Right atrium auricular region (tissue), 2 donors: ENCODE data around the gene TMOD2. TPM values are rescaled to one million over a fixed set of nuclear protein-coding genes. Genes with fewer than 3 reads are reported as not detected.

Source experiments
- DNase-seq: peaks from one replicate; pipeline ENCODE4 v3.0.0-alpha.2; 2019; ENCODE audit warnings: low spot score
- H3K27ac ChIP-seq, 2 donors: fragments of 200-600 bp; sonication (generic); 1 replicate in 1 of 2; 2 replicates in 1 of 2; pipeline ENCODE4 v1.5.1; 2016 to 2019
- H3K27me3 ChIP-seq, 2 donors: fragments of 200-600 bp; sonication (generic); one replicate each; pipeline versions ENCODE4 v1.5.1 to v1.6.0; 2017 to 2019
- H3K36me3 ChIP-seq: fragments of 200-600 bp; sonication (generic); one replicate; pipeline ENCODE4 v1.5.1; 2016
- H3K4me1 ChIP-seq, 2 donors: fragments of 200-600 bp; sonication (generic); one replicate each; pipeline versions ENCODE4 v1.5.1 to v1.6.0; 2017 to 2019
- H3K4me3 ChIP-seq, 2 donors: fragments of 200-600 bp; sonication (generic); 1 replicate in 1 of 2; 2 replicates in 1 of 2; pipeline ENCODE4 v1.5.1; 2017 to 2019; ENCODE audit warnings: mild to moderate bottlenecking in 1 of 2, moderate library complexity in 1 of 2
- H3K9me3 ChIP-seq, 2 donors: fragments of 200-600 bp; sonication (generic); one replicate each; pipeline ENCODE4 v1.5.1; 2019
- total RNA-seq, 2 donors: library from RNA; depleted of rRNA; stranded (reverse); fragments of >200 nt; gene quantifications; one replicate each; pipeline ENCODE4 v1.1.0, GENCODE V29; 2016
- TF ChIP-seq, protein P1 (sequence below), 2 donors: fragments of 200-600 bp; sonication (generic); IDR thresholded peaks; one replicate each; pipeline ENCODE4 v1.5.1; 2019; ENCODE audit warnings: antibody characterized with exemption in 2 of 2

TMOD2 gene
- total RNA-seq, 2 donors from 2014 or later = 5.4 to 7.0 TPM

DNA sequence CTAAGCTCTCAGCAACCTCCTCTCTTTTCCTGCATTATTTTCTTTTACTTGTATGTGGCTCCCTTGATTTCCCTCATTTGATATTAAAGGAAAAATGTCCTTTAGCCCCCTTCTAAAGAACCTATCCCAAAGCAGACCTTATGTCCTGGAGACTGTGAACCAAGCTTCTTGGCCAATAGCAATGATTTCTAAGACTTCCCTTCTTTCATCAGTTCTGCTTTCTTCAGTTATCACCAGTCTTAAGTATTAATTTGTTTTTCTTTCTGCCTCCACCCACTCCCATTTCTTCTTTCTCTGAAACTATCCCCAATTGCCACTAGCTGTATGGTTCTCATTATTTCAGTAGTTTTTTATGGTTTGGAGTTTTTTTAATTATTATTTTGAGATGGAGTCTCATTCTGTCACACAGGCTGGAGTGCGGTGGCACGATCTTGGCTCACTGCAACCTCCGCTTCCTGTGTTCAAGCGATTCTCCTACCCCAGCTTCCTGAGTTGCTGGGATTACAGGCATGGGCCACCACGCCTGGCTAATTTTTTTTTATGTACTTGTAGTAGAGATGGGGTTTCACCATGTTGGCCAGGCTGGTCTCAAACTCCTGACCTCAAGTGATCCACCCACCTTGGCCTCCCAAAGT lies 90.1 kb downstream of the TMOD2 start:
- H3K4me1 ChIP-seq = peaks cover 0 to 68% of the 10 kb centered on the region in 2 donors
- no peak overlapping the region for H3K4me3 ChIP-seq
- H3K9me3 ChIP-seq = no peaks in the 10 kb centered on the region
- TF ChIP-seq, protein P1, sequence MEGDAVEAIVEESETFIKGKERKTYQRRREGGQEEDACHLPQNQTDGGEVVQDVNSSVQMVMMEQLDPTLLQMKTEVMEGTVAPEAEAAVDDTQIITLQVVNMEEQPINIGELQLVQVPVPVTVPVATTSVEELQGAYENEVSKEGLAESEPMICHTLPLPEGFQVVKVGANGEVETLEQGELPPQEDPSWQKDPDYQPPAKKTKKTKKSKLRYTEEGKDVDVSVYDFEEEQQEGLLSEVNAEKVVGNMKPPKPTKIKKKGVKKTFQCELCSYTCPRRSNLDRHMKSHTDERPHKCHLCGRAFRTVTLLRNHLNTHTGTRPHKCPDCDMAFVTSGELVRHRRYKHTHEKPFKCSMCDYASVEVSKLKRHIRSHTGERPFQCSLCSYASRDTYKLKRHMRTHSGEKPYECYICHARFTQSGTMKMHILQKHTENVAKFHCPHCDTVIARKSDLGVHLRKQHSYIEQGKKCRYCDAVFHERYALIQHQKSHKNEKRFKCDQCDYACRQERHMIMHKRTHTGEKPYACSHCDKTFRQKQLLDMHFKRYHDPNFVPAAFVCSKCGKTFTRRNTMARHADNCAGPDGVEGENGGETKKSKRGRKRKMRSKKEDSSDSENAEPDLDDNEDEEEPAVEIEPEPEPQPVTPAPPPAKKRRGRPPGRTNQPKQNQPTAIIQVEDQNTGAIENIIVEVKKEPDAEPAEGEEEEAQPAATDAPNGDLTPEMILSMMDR (IDR thresholded peaks at IDR 0.05) = no peak
- no peaks in the 10 kb centered on the region for H3K27me3 ChIP-seq
- H3K27ac ChIP-seq = peak overlapping the region in 1 of 2 donors; percentile 20
- H3K36me3 ChIP-seq = no peaks in the 10 kb centered on the region
- DNase-seq = no peak

DNA sequence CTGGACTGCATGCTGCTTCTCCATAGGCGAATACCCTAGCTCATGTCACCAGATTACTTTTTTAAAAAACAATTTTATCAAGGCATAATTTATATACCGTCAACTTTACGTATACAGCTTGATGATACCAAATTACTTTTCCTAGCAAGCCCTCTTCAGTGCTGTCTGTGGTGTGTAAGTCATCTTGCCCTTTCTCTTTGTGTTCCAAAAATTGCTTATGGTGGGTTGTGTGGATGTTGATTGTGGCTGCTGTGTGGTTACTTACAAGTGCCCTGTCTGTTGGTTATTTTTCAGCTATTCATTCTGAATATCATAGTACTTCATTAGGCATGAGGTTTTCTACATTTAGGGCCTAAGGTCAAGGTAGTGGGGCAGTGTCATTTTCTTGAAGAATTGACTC lies 90.9 kb downstream of the TMOD2 start:
- Histone ChIP-seq H3K4me1 (peaks cover 0 to 72% of the 10 kb centered on the region in 2 donors), H3K27ac (no peak overlapping the region)
- DNase-seq = no peak

DNA sequence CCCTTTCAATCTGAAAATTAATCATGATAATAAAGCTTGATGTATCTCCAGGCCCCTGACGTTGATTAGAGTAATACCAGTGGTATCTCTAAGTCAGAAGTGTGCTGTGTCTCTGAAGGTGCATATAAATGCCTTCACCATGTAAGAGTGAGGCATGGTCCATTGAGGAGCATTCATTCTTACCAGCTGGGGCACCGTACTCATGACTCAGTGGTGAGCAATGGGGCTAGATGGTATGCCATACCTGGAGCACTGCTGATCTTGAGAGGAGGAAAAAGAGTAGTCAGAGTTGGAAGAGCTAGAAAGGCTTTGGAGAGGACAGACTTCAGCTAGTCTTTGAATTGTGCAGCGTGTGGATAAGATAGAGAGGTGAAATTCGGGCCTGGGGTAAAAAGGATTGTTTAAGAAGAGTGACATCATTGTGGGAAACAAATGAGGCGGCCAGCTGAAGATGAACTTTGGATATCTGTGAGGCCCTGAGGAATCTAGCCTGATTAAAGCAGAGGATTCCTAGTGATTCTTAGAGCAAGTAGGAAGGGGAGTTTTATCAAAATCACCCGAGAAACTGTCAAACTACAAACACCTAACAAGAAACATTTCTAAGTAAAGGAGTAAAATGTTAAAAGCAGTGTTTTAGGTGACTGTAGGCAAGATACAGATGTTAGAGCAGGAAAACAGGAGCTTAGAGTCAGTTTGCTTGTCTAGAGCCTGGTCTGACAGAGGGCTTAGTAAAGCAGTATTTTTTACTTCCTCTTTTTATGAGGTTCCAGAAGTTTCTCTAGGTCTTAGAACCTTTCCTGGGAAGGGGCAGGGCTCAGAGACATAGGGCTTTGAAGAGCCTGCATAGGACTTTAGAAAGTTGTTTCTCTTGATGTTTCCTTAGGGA lies 91.7 kb downstream of the TMOD2 start:
- no peaks in the 10 kb centered on the region for H3K9me3 ChIP-seq
- no peaks in the 10 kb centered on the region for H3K27me3 ChIP-seq
- peaks cover 0 to 71% of the 10 kb centered on the region in 2 donors for H3K4me1 ChIP-seq
- no peak for DNase-seq
- no peak overlapping the region for H3K4me3 ChIP-seq
- H3K36me3 ChIP-seq = no peaks in the 10 kb centered on the region
- peak overlapping the region in 1 of 2 donors; percentile 1 for H3K27ac ChIP-seq
- TF ChIP-seq, protein P1 (IDR thresholded peaks at IDR 0.05) = no peak

More for the DNA sequence above, 90.9 kb downstream of the TMOD2 start:
- H3K9me3 ChIP-seq = no peaks in the 10 kb centered on the region
- no peaks in the 10 kb centered on the region for H3K27me3 ChIP-seq
- H3K36me3 ChIP-seq = no peaks in the 10 kb centered on the region
- TF ChIP-seq, protein P1 (IDR thresholded peaks at IDR 0.05) = no peak
- no peak overlapping the region for H3K4me3 ChIP-seq

DNA sequence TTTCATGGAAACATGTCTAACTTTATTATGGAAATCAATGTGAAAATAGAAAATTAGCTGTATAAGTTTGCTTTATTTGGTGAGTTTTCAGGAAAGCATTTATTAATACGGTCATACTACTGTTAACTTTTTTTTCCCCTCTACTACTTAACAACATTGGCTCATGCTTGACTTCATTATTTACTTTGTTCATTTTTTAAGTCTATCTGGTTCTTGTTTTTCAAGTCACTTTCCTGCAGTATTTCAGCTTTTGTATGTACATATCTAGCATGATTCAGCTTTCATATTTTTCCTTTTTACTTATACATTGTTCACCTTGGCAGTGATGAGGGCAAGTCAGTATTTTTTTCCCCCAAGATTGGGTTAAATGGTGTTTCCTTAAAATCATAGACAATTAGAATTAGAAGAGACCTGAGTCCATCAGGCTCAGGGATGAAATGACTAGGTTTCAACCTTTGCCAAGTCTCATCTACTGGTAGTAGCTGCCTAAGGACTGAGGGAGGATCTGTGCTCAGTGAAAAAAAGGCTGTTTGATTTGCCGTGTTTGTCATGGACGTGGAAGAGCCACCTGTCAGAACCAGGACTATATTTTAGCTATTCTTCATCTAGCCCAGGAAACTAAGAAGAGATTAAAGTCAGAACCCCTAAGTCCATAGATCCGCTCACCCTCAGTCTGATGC lies 93.5 kb downstream of the TMOD2 start:
- no peak for DNase-seq
- H3K27me3 ChIP-seq = no peaks in the 10 kb centered on the region
- peaks cover 0 to 81% of the 10 kb centered on the region in 2 donors for H3K4me1 ChIP-seq
- H3K27ac ChIP-seq = no peak overlapping the region
- no peaks in the 10 kb centered on the region for H3K9me3 ChIP-seq
- TF ChIP-seq, protein P1 (IDR thresholded peaks at IDR 0.05) = no peak
- H3K36me3 ChIP-seq = no peaks in the 10 kb centered on the region
- H3K4me3 ChIP-seq = no peak overlapping the region

DNA sequence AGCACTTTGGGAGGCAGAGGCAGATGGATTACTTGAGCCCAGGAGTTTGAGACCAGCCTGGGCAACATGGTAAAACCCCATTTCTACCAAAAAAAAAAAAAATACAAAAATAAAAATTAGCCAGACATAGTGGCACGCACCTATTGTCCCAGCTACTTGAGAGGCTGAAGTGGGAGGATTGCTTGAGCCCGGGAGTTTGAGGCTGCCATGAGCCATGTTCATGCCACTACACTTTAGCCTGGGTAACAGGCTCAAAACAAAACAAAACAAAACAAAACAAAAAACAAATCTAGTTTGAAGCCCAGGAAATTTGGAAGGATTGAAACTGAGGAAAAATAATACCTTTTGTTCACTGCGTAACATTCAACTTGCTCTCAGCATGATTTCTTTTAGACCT lies 94.7 kb downstream of the TMOD2 start:
- Histone ChIP-seq H3K27ac (peak overlapping the region; percentile 57 to 59), H3K36me3 (no peaks in the 10 kb centered on the region), H3K4me3 (no peak overlapping the region), H3K4me1 (peaks cover 0 to 81% of the 10 kb centered on the region in 2 donors), H3K27me3 (no peaks in the 10 kb centered on the region), H3K9me3 (no peaks in the 10 kb centered on the region)
- DNase-seq = no peak
- TF ChIP-seq, protein P1 (IDR thresholded peaks at IDR 0.05) = no peak
